ELF-1 (cell line): ENCODE measurements around the gene VWA3A.
"Not testable (repeated sequence)": the region's sequence is repeated elsewhere in the genome, so short reads cannot be mapped to it uniquely, and the experiment has no call there.

Experiments used
- DNase-seq: peaks from one replicate; pipeline ENCODE4 v3.0.0-alpha.2; 2016; ENCODE audit warnings: low read depth, low spot score

Gene VWA3A

DNA sequence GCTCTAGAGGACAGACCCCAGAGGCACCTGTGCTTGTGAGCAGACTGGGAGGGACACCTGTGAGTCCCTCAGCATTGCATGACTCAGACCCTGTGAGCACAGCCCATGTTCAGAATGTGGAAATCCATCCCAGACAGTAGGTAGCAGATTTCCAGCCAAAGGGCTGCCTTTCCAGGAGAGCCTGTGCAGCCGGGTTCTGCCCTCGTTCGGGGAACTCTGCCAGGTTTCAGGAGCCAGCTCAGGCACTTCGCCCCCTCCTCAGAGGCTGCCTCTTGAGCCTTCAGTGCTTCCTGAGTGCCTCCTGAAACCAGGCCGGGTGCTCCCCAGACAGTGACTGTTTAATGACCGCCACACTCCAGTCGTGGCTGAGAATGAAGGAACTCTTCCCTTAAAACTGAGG lies 46.7 kb downstream of the VWA3A start:
- DNase-seq, result no peak

- DNase-seq, result no peak
Observed at GRCh38 chr16:22139732-22140131, 47.4 kb downstream of the VWA3A start.

DNA sequence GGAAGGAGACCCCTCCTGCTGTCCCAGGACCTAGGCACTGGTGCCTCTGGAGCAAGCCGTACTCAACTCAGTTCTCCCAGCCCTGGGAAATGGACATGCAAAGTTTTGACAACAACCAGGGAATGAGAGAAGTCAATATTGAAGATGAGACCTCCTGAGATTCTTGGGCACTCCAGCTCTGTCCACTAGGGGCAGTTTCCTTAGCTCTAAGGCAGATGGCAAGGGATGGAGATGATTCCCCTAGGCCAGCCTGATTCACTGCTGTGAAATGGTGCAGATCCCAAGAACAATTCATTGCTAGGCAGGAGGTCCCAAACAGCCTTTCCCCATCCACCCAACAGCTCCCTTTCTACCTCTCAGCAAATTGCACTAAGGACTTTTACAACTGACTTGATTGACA lies 49.4 kb downstream of the VWA3A start:
- peak; percentile 41 for DNase-seq

DNA sequence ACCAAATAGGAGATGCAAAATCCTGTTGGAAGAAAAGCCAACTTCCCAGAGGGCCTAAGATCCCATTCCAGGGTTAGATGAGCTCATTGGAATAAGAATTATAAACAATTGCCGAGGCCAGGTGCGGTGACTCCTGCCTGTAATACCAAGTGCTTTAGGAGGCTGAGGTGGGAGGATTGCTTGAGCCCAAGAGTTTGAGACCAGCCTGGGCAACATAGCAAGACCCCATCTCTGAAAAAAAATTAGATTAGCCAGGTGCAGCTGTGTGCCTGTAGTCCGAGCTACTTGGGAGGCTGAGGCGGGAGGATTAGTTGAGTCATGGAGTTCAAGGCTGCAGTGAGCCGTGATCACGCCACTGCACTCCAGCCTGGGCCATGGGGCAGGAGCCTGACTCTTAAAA lies 52.2 kb downstream of the VWA3A start:
- DNase-seq, result no peak

GRCh38 chr16:22147853-22148252 lies 55.5 kb downstream of the VWA3A start:
- DNase-seq, result no peak

DNA sequence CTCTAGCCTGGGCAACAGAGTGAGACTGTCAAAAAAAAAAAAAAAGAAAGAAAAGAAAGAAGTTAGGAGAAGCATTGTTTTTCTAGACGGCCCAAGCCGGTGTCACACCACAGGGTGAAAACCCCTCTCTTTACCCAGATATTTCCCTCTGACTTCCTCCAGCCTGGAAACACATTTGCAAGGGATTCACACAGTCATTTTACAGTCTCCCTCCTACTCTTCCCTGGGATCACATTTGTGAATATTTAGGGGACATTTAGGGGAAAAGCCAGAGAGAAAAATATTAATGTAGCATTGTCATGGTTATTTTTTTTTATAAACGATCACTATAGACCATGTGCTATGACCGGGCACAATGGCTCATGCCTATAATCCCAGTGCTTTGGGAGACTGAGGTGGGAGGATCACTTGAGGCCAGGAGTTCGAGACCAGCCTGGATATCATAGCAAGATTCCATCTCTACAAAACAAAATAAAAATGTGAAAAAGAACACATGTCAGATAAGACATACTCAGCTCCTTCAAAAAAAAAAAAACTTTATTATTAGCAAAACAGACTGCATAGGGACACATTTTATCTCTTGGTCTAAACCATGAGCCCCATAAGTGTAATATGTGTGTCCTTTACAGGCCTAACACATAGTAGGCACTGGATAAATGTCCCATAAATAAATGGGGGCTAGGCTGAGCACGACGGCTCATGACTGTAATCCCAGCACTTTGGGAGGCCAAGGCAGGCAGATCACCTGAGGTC lies 59.1 kb downstream of the VWA3A start:
- DNase-seq, result no peak

GRCh38 chr16:22152316-22152715 lies 60.0 kb downstream of the VWA3A start:
- DNase-seq, result no peak

GRCh38 chr16:22153078-22153477 lies 60.7 kb downstream of the VWA3A start:
- not testable (repeated sequence) for DNase-seq

DNA sequence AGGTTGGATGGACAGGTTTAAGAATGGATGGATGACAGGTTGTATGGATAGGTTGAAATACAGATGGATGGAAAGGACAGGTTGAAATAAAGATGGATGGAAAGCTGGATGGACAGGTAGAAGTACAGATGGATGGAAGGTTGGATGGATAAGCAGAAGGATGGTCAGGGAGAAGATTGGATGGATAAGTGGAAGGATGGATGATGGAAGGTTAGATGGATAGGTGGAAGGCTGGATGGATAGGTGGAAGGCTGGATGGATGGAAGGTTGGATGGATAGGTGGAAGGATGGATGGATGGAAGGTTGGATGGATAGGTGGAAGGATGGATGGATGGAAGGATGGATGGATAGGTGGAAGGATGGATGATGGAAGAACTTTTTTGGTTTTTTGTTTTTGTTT lies 69.1 kb downstream of the VWA3A start:
- DNase-seq, result no peak

DNA sequence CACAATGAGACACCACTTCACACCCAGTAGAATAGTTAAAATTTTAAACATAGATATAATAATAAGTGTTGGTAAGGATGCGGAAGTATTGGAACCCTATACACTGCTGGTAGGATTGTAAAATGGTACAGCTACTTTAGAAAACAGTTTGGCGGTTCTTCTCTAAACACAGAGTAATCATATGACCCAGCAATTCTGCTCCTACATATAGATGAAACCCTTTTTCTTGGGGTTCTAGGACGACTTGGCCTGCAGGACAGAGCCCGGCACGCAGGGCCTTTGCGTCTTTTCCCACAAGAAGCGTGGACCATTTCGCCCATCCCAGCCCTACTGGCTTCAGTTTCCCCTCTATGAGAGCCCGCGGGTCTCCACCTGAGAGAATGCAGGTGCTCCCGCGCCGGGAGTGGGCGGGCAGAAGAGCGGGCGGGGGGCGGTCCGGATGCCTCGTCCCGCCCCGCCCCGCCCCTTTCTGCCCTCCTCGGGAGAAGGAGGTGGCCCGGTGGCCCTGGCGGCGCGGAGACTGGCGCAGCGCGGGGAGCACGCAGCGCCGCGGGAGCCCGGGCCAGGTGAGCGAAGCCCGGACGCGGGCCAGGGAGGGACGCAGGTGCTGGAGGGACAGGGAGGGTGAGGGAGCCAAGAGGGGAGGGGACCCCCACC lies 69.8 kb downstream of the VWA3A start, which contains the start of gene SDR42E2:
Gene SDR42E2, plus strand, starts transcription at position 508 of the 657 bp plus-strand sequence. CDS start 3,077 bp downstream, outside the sequence.
- DNase-seq, result peak; percentile 72

DNA sequence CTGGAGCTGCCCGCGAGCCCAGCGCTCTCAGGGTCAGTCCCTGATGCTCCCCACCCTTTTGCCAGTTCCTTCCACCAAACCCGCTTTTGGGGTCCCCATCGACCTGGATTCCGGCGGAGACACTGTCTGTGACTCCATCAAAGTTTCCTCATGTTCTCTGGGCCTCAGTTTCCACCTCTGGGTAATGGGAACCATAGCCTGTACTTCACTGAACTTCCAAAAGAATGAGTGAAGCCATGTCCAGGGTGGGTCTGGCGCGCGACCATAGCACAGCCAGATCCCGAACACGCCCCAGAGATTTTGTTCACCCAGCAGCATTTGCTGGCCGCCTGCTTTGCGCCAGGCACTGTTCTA lies 70.3 kb downstream of the VWA3A start:
- DNase-seq, result no peak

DNA sequence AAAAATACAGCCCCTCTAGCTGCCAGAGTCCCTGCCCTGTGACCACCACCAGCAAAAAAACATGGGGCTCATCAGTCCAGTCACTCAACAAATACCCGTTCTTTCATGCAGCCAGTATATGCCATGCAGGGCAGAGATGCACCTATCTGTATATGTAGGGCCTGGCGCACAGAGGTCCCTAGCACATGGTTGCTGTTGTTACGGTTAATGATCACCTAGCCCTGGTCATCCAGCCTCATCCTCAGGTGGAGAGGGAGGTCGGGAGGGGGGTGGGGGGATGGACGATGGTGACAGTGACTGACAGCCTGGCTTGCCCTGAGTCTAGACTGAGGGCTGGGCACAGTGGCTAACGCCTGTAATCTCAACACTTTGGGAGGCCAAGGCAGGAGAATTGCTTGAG lies 71.5 kb downstream of the VWA3A start:
- no peak for DNase-seq

DNA sequence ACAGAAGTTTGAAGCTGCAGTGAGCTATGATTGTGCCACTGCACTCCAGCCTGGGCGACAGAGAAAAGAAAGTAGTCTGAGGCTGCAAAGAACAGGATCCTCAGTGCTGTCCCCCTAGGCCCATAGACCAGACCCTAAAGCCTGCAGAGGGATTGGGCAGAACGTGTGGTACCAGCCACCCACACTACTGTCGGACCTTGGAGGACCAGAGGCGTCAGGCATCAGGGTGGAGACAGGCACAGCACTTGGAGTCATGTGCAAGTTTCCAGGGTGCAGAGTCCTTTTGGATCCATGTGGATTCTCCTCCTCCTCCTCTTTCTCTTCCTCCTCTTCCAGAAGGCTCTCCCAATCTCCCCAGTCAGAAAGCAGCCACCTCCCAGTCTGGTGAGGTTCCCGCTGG lies 72.1 kb downstream of the VWA3A start:
- no peak for DNase-seq

DNA sequence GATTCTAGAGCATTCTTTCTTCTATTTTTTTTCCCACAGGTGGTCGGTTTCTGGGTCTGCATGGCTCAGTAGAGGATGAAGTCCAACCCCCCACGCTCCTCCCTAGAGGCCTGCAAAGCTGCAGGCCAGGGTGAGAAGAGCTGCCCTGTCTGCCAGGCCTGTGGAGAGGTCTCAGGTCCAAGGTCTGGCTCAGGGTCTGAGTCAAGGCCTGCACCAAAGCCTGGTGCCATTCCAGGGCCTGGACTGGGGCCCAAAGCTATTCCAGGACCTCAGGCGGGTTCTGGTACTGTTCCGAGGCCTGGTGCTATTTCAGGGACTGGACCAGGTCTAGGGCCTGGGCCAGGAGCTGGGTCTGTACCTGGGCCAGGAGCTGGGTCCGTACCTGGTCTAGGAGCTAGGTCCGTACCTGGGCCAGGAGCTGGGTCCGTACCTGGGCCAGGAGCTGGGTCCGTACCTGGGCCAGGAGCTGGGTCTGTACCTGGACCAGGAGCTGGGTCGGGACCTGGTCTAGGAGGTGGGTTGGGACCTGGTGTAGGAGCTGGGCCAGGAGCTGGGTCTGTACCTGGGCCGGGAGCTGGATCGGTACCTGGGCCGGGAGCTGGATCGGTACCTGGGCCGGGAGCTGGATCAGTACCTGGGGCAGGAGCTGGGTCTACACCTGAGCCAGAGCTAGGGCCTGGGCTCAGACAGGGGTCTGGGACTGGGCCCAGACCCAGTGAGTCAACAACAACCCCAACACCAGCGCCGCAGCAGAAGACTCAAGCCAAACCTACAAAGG lies 73.4 kb downstream of the VWA3A start:
- DNase-seq, result no peak

DNA sequence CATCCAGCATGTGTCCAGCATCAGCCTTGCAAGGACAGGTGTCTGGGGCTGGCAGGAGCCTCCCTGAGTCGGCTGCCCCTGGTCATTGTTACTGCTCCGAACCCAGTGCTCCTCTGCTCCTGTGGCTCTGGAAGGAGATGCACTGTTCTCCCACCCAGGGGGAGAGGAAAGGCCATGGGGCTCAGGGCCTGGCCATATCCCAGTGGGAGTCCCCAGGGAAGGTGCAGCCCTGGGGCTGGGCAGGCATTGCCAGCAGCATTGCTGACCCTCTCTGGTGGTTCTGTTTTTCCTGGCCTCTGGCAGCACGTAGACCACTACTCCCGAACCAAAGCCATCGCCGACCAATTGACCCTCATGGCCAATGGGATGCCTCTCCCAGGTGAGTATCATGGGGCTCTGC lies 79.6 kb downstream of the VWA3A start:
- no peak for DNase-seq

GRCh38 chr16:22172642-22173041 lies 80.3 kb downstream of the VWA3A start:
- DNase-seq, result not testable (repeated sequence)

DNA sequence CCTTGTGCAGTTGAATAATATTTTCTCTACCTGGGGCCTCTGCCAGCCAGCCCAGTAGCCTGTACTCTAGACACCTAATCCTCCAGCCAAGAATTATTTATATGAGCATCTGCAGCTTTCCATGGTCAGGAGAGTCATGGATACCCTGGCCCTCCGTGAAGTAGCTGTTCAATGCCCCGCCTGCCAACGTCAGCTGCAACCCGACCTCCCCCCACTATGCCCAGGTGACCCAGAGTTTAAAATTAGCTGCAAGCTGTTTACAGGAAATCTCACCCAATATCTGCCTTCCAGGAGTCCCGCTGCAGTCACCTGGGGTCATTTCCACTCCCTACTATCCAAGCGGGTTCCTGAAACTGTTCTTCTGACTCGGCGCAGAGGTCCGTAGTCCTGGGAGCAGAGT lies 82.3 kb downstream of the VWA3A start:
- no peak for DNase-seq

GRCh38 chr16:22177968-22178930 lies 85.9 kb downstream of the VWA3A start:
- DNase-seq, result no peak

- DNase-seq, result no peak
Observed at GRCh38 chr16:22181426-22181825, 89.1 kb downstream of the VWA3A start.

DNA sequence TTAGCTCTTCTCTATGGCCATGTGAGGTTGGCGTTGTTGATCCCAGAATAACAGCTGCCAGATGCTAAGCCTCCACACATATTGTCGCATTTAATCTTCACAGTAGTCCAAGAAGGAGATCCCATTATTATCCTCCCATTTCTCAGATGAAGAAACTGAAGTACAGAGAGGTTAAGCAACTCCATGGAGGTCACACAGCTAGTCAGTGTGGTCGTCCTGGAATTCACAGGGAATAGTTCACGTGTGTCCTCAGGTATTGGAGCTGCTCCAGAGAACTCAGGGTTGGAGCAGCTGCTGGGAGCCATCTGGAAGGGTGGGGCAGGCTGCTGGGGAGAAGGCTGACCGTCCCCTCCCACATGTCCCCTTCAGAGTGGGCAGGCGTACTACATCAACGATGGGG lies 89.5 kb downstream of the VWA3A start:
- no peak for DNase-seq

DNA sequence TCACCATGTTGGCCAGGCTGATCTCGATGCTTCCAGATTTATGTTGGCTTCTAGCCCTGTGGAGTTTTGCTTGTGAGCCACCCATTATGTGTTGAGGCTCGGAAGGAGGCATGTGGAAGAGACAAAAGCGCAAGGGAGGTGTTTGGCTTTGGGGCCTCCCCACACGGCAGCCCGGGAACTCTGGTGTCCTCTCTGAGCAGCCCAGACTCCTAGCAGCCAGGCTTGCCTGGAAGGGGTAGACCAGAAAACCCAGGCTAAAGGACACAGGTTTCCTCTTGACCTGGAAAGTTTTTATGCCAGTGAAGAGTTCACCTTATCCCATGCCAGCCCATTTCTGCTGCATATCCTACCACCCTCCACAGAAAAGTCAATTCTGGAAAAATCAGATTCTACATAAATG lies 91.0 kb downstream of the VWA3A start:
- DNase-seq, result no peak
